ENCODE data around the gene GDAP1L1. TPM values are rescaled to one million over a fixed set of nuclear protein-coding genes. Genes with fewer than 3 reads are reported as not detected.
"Not testable (repeated sequence)": the region's sequence is repeated elsewhere in the genome, so short reads cannot be mapped to it uniquely, and the experiment has no call there.

The GDAP1L1 gene
- total RNA-seq, 1 donor from 2014 or later = 0.08 TPM

DNA sequence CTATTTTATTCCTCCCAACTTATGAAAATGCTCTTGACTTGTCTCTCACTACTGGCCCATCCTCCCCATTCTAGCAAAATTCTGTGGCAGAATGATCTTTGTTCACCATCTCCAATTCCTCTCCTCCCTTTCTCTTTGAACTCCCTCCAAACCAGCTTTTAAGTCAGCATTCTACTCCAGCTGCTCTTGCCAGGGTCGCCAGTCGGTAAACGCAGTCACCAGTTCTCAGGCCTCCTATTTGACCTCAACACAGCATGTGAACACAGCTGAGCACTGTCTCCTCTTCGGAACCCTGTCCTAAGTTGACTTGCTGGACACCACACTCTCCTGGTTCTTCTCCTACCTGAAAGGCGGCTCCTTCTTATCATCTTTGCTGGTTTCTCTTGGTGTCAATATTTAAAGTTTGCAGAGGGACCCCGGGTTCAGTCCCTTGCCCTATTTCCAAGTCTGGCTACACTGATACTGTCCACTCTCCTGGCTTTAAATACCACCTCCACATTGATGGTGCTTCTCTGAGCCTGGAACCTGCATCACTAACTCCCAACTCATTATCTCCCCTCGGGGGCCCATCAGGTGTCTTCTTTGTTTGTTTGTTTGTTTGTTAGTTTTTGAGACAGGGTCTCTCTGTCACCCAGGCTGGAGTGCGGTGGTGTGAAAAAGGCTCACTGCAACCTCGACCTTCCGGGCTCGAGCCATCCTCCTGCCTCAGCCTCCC, 27.4 kb downstream of the GDAP1L1 start:
- DNase-seq (ENCODE audit: low spot score) = no peak
- H3K36me3 Mint-ChIP-seq (ENCODE audit: low read depth) = no peaks in the 10 kb centered on the region
- no peak overlapping the region for H3K4me3 Mint-ChIP-seq
- intact Hi-C loops (cut with micrococcal nuclease) = no loop called here
- H3K27me3 Mint-ChIP-seq (ENCODE audit: insufficient read depth) = peaks cover 2% of the 10 kb centered on the region
- H3K4me1 Mint-ChIP-seq (ENCODE audit: low read depth) = no peaks in the 10 kb centered on the region
- no peak overlapping the region for H3K27ac Mint-ChIP-seq
- H3K9me3 Mint-ChIP-seq = no peaks in the 10 kb centered on the region

DNA sequence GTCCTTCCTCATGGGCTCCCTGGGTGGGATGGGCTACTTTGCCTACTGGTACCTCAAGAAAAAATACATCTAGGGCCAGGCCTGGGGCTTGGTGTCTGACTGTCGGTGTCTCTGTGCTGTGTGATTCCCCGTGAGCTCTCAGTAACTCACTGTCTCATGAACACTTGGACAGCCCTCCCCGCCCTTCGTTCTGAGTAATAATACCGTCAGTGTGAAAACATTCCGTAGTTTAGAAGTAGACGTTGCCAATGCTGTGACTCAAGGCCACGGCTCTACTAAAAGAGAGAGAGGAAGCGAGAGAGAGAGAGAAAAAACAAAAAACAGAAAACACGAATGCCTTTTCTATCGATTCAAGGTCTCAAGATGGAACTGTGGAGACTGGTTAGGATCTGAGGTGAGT, 32.1 kb downstream of the GDAP1L1 start:
- no peak for DNase-seq (ENCODE audit: low spot score)
- no peaks in the 10 kb centered on the region for H3K4me1 Mint-ChIP-seq (ENCODE audit: low read depth)
- no peaks in the 10 kb centered on the region for H3K9me3 Mint-ChIP-seq
- H3K36me3 Mint-ChIP-seq (ENCODE audit: low read depth) = no peaks in the 10 kb centered on the region
- H3K27me3 Mint-ChIP-seq (ENCODE audit: insufficient read depth) = peaks cover 2% of the 10 kb centered on the region
- H3K27ac Mint-ChIP-seq = no peak overlapping the region
- intact Hi-C loops (cut with micrococcal nuclease) = no loop called here
- H3K4me3 Mint-ChIP-seq = no peak overlapping the region

DNA sequence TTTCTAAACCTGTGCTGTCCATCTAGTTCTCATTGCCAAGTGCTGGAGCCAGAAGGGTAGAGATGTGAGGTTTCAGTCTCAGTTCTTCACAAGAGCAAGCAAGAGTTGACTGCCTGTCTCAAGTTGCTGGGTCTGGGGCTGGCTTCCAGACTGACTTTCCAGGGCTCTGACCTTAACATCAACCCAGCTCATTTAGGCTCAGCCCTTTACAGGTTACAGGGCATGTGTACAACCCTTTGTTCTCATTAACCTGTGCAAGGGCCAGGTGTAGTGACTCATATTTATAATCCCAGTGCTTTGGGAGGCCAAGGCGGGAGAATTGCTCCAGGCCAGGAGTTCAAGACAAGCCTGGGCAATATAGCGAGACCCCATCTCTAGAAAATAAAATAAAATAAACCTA, 33.3 kb downstream of the GDAP1L1 start:
- H3K4me3 Mint-ChIP-seq = no peak overlapping the region
- no peak for DNase-seq (ENCODE audit: low spot score)
- H3K4me1 Mint-ChIP-seq (ENCODE audit: low read depth) = no peaks in the 10 kb centered on the region
- H3K9me3 Mint-ChIP-seq = no peaks in the 10 kb centered on the region
- intact Hi-C loops (cut with micrococcal nuclease) = no loop called here
- peaks cover 2% of the 10 kb centered on the region for H3K27me3 Mint-ChIP-seq (ENCODE audit: insufficient read depth)
- H3K36me3 Mint-ChIP-seq (ENCODE audit: low read depth) = no peaks in the 10 kb centered on the region
- H3K27ac Mint-ChIP-seq = no peak overlapping the region

DNA sequence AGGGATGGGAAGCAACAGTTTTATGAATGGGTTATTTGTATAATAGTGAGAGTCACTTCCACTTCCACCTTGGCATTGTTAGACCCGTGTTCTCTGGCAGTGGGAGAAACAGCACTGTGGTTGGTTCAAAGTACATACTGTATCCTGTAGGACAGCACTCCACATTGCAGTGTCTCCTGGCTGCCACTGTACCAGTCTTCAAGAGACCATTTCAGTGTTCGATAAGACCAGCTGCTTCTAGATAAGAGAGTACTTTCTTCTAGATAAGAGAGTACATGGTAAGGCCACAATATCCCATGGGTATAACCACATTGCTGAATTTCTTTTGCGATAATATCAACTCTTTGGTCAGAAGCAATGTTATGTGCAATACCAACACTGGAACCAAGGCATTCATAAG, 35.1 kb downstream of the GDAP1L1 start:
- H3K4me1 Mint-ChIP-seq (ENCODE audit: low read depth) = no peaks in the 10 kb centered on the region
- H3K27ac Mint-ChIP-seq = no peak overlapping the region
- DNase-seq (ENCODE audit: low spot score) = no peak
- H3K36me3 Mint-ChIP-seq (ENCODE audit: low read depth) = no peaks in the 10 kb centered on the region
- intact Hi-C loops (cut with micrococcal nuclease) = no loop called here
- H3K9me3 Mint-ChIP-seq = no peaks in the 10 kb centered on the region
- H3K4me3 Mint-ChIP-seq = no peak overlapping the region
- peaks cover 13% of the 10 kb centered on the region for H3K27me3 Mint-ChIP-seq (ENCODE audit: insufficient read depth)

DNA sequence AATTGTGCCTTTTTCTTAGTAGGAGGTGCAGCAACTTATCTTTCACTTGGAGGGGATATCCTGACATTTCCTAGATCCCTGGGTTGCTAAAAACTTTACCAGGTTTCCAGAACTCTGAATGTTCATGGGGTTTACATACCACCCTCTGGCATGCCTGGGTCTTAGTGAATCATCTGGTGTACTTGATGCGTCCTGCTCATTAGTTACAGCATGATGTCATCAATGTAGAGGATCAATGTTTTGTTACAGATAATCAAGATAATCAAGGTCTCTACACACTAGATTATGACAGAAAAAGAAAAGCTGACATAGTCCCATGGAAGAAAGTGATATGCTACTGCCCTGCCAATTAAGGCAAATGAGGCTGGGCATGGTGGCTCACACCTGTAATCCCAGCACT, 36.9 kb downstream of the GDAP1L1 start:
- H3K27me3 Mint-ChIP-seq (ENCODE audit: insufficient read depth) = peaks cover 11% of the 10 kb centered on the region
- H3K9me3 Mint-ChIP-seq = no peaks in the 10 kb centered on the region
- DNase-seq (ENCODE audit: low spot score) = no peak
- no peak overlapping the region for H3K27ac Mint-ChIP-seq
- H3K4me3 Mint-ChIP-seq = no peak overlapping the region
- no peaks in the 10 kb centered on the region for H3K36me3 Mint-ChIP-seq (ENCODE audit: low read depth)
- H3K4me1 Mint-ChIP-seq (ENCODE audit: low read depth) = no peaks in the 10 kb centered on the region
- intact Hi-C loops (cut with micrococcal nuclease) = no loop called here

DNA sequence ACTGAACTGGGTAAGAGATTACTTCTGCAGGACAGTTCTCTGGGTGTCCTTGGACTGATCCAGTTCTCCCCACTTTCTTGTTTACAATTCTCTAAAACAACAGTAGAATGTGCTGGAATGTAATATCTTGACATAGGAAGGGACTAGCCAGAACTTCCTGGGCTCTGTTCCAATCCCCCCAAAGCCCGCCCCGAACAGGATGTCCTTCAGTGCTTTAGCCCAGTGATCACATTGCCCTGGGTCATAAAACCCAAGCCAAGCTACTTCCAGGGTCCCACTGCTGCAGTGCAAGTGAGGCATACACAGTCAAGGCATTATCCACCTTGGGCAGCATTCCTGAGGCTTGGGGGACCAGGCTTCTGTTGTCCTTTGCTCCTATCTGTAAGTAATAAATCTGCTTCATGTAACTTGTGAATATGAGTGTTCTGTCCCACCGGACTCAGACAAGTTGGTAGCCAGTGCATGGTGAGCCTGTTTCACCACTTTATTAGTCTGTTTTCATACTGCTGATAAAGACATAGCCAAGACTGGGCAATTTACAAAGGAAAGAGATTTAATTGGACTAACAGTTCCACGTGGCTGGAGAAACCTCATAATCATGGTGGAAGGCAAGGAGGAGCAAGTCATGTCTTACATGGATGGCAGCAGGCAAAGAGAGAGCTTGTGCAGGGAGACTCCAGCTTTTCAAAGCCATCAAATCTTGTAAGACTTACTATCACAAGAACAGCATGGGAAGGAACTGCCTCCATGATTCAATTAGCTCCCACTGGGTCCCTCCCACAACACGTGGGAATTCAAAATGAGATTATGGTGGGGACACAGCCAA, 40.4 kb downstream of the GDAP1L1 start:
- intact Hi-C loops (cut with micrococcal nuclease) = no loop called here
- Mint-ChIP-seq H3K9me3 (no peaks in the 10 kb centered on the region), H3K4me1 (ENCODE audit: low read depth) (no peaks in the 10 kb centered on the region), H3K27ac (no peak overlapping the region), H3K27me3 (ENCODE audit: insufficient read depth) (peaks cover 14% of the 10 kb centered on the region), H3K36me3 (ENCODE audit: low read depth) (no peaks in the 10 kb centered on the region), H3K4me3 (no peak overlapping the region)
- no peak for DNase-seq (ENCODE audit: low spot score)

DNA sequence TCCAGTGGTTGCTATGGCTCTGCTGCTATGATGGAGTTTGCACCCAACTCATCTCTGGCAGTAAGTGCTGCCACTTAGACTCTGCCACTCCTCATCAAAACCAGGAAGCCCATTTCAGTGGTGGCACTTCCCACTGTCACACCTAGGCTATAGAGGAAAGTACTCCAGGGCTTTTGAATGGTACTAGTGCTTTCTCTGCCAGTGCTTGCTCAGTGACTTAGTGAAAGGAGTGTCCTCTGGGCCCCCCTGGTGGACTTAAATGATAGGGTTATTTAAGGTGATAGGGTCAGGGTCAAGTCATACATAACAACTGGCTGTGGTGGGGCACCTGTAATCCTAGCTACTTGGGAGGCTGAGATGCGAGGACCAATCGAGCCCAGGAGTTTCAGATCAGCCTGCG, 41.1 kb downstream of the GDAP1L1 start:
- Mint-ChIP-seq H3K36me3 (ENCODE audit: low read depth) (no peaks in the 10 kb centered on the region), H3K9me3 (no peaks in the 10 kb centered on the region), H3K27me3 (ENCODE audit: insufficient read depth) (peaks cover 14% of the 10 kb centered on the region), H3K27ac (no peak overlapping the region), H3K4me1 (ENCODE audit: low read depth) (no peaks in the 10 kb centered on the region), H3K4me3 (no peak overlapping the region)
- DNase-seq (ENCODE audit: low spot score) = no peak
- intact Hi-C loops (cut with micrococcal nuclease) = no loop called here

DNA sequence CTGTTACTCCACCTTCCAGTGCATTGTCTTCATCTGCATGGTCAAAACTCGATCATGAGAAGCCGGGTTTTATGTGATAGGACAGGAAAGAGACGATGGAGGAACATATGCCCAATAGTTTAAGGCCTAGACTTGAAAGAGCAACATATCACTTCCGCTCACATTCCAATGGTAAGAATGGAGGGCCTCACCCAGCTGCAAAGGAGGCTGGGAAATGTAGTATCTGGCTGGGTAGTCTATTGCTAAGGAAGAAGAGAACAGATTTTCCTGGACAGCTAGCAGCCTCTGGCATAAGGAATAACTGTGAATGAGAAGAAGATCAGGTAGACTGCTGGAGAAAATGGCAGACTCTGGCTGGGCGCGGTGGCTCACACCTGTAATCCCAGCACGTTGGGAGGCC, 44.6 kb downstream of the GDAP1L1 start:
- DNase-seq (ENCODE audit: low spot score) = no peak
- intact Hi-C loops (cut with micrococcal nuclease) = no loop called here
- Mint-ChIP-seq H3K4me3 (no peak overlapping the region), H3K9me3 (no peaks in the 10 kb centered on the region), H3K36me3 (ENCODE audit: low read depth) (no peaks in the 10 kb centered on the region), H3K27ac (no peak overlapping the region), H3K27me3 (ENCODE audit: insufficient read depth) (peaks cover 4% of the 10 kb centered on the region), H3K4me1 (ENCODE audit: low read depth) (no peaks in the 10 kb centered on the region)

DNA sequence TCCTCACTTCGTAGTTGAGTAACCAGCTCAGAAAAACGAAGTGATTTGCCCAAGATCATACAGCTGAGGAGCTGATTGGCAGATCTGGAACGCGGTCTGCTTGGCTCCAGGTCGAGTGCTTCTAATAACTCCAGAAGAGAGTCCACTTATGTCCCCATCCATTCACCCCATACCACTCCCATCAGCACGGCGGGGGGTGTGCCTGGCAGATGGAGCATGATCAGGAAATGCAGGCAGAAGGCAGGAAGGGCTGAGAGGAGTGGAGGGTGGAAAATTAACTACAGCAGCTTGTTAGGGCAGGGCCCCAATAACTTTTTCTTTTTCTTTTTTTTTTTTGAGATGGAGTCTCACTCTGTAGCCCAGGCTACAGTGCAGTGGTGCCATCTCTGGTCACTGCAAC, 48.9 kb downstream of the GDAP1L1 start:
- Mint-ChIP-seq H3K27ac (no peak overlapping the region), H3K4me3 (no peak overlapping the region), H3K27me3 (ENCODE audit: insufficient read depth) (peaks cover 3% of the 10 kb centered on the region), H3K4me1 (ENCODE audit: low read depth) (no peaks in the 10 kb centered on the region), H3K9me3 (no peaks in the 10 kb centered on the region), H3K36me3 (ENCODE audit: low read depth) (no peaks in the 10 kb centered on the region)
- intact Hi-C loops (cut with micrococcal nuclease) = no loop called here
- DNase-seq (ENCODE audit: low spot score) = no peak

DNA sequence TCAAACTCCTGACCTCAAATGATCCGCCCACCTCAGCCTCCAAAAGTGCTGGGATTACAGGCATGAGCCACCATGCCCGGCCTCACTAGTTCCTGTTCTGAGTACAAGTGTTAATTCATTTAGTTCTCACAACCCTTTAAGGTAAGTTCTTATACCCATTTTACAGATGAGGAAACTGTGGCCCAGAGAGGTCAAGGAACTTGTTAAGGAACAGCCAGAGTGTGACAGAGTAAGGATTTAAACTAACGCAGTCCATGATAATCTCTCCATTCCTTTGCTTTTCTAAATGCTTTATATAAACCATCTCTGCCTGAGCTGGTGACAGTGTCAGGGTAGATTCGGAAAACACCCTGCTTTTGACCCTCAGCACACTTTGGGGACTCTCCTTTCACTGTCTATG, 50.6 kb downstream of the GDAP1L1 start:
- DNase-seq (ENCODE audit: low spot score) = no peak
- no peaks in the 10 kb centered on the region for H3K27me3 Mint-ChIP-seq (ENCODE audit: insufficient read depth)
- H3K36me3 Mint-ChIP-seq (ENCODE audit: low read depth) = no peaks in the 10 kb centered on the region
- H3K4me1 Mint-ChIP-seq (ENCODE audit: low read depth) = no peaks in the 10 kb centered on the region
- intact Hi-C loops (cut with micrococcal nuclease) = no loop called here
- H3K9me3 Mint-ChIP-seq = no peaks in the 10 kb centered on the region
- no peak overlapping the region for H3K27ac Mint-ChIP-seq
- no peak overlapping the region for H3K4me3 Mint-ChIP-seq

DNA sequence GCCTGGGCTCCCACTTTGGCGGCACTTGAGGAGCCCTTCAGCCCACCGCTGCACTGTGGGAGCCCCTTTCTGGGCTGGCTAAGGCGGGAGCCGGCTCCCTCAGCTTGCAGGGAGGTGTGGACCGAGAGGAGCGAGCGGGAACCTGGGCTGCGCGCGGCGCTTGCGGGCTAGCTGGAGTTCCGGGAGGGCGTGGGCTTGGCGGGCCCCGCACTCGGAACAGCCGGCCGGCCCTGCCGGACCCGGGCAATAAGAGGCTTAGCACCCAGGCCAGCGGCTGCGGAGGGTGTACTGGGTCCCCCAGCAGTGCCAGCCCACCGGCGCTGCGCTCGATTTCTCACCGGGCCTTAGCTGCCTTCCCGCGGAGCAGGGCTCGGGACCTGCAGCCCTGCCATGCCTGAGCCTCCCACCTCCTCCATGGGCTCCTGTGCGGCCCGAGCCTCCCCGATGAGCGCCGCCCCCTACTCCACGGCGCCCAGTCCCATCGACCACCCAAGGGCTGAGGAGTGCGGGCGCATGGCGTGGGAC, 52.0 kb downstream of the GDAP1L1 start:
- H3K4me3 Mint-ChIP-seq; intact Hi-C loops (cut with micrococcal nuclease); DNase-seq (ENCODE audit: low spot score); H3K4me1 Mint-ChIP-seq (ENCODE audit: low read depth); H3K27ac Mint-ChIP-seq; H3K36me3 Mint-ChIP-seq (ENCODE audit: low read depth); H3K27me3 Mint-ChIP-seq (ENCODE audit: insufficient read depth); H3K9me3 Mint-ChIP-seq: not testable (repeated sequence)

DNA sequence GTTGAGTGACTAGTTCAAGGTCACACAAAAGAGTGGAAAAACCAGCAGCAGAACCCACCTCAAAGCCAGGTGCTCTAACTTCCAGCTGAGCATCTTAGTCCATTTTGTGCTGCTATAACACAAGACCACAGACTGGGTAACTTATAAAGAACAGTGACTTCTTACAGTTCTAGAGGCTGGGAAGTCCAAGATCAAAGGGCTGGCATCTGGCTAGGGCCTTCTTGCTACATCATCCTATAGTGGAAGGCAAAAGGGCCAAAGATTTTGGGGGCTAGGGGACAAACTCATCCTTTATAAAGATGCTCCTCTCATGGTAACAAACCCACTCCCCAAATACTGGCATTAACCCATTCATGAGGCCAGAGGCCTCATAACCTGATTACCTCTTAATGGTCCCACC, 54.2 kb downstream of the GDAP1L1 start:
- intact Hi-C loops (cut with micrococcal nuclease) = no loop called here
- no peak for DNase-seq (ENCODE audit: low spot score)
- Mint-ChIP-seq H3K4me3 (no peak overlapping the region), H3K36me3 (ENCODE audit: low read depth) (no peaks in the 10 kb centered on the region), H3K9me3 (no peaks in the 10 kb centered on the region), H3K27ac (no peak overlapping the region), H3K4me1 (ENCODE audit: low read depth) (no peaks in the 10 kb centered on the region), H3K27me3 (ENCODE audit: insufficient read depth) (no peaks in the 10 kb centered on the region)

DNA sequence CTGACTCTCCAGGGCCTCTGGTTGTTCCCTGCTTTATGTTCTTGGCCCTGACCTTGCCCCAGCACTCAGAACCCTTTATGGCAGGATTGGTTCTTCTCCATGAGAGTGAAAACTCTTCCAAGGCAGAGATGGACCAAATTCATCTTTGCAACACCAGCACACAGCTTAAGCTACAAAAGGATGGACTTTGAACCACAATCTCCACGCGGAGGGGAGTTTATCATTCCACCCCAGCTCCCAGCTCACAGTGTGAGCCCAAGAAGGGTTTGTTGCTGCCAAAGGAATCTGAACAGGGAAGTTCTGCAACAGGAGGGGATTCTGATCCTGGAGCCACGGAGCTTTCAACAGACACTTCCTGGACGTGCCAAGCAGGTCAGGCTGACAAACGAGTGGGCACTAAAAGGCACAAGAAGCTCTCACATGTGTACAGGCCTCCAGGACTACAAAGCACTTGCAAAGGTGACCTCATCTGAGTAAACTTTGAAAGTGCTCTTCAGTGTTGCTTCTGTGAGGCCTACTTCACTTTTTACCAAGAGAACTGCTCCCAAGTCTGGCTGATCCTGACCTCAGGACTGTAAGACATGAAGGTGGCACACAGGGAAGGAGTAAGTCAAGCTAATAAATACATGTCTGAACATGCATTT, 55.0 kb downstream of the GDAP1L1 start:
- H3K4me3 Mint-ChIP-seq = no peak overlapping the region
- no peaks in the 10 kb centered on the region for H3K4me1 Mint-ChIP-seq (ENCODE audit: low read depth)
- peaks cover 4% of the 10 kb centered on the region for H3K36me3 Mint-ChIP-seq (ENCODE audit: low read depth)
- no peaks in the 10 kb centered on the region for H3K27me3 Mint-ChIP-seq (ENCODE audit: insufficient read depth)
- intact Hi-C loops (cut with micrococcal nuclease) = no loop called here
- no peak for DNase-seq (ENCODE audit: low spot score)
- H3K27ac Mint-ChIP-seq = no peak overlapping the region
- no peaks in the 10 kb centered on the region for H3K9me3 Mint-ChIP-seq
